CD4-positive, alpha-beta T cell treated with Interleukin-6 for 4 hours (primary cell): Measurements from ENCODE around the gene BMP6.

Experiments used
- DNase-seq: peaks from one replicate; pipeline ENCODE4 v3.0.0-alpha.2; 2020; ENCODE audit warnings: mixed read lengths

Gene BMP6

DNA sequence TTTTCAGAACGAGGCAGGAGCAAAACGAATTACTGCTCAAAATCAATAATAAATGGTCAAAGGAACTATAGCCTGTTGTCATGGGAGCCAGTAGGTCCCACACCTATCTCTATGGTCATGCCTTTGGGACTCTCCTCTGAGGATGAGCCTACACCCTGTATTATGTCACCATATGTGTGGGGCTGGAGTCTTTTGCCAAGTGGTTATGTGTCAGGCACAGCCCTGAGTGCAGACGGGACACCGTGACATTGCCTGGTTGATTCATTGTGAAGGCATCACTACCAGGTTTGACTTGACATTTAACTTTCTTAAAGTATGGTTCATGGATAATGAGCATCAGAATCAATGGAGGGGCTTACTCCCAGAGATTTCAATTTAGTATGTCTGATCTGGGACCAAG, 23.6 kb downstream of the BMP6 start:
- DNase-seq = no peak

DNA sequence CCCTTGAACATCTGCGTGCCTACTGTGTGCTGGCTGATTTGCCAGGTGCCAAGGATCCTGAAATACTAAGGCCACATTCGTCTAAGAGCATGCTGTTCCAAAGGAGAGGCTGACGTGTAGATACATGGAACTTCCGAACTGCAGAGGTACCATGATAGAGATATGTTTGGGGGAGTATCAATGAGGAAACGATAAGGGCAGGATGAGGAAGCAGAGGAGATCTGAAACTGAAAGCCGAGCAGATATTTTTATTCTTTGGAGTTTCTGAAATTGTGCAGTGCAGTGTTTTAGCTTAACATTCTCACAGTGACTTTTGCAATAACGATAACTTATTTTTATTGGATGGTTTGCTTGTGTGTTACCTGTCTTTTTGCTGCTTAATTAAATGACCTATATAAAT, 24.3 kb downstream of the BMP6 start:
- no peak for DNase-seq

GRCh38 chr6:7758456-7758855, 32.6 kb downstream of the BMP6 start:
- DNase-seq = no peak

DNA sequence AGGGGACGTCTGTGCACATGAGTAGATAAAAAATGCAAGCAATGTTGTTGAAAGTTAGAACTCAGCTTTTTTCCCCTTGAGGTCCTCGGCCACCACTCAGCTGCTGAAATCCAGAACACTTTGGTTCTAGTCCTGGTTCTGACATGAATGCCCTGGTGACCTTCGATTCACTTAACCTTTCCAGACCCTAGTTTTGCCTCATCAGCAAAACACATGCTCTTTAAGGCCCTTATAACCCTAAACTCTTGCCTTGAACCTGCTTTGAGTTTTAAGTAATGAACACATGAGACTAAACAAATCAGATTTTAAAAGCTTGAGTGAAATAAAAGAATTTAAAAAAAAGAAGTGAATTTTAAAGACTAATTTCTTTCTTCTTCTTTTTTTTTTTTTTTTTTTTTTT, 33.4 kb downstream of the BMP6 start:
- no peak for DNase-seq

DNA sequence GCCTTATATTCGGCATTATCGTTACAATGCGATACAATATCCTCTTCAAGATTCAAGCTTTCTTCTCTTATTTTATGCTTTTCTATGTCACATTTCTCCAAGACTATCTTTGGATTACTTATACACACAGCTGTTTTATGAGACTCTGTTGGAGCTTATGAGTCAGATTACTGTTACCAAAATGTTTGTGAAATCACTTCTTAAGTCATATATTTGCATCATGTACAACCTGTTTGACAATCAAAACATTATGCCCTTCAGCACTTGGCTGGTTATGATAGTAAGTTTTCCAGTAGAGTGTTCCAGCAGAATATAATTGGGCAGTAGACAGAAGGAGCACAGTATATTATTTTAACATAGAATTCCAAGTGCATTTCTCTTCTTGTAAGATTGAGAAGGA, 35.2 kb downstream of the BMP6 start:
- no peak for DNase-seq

DNA sequence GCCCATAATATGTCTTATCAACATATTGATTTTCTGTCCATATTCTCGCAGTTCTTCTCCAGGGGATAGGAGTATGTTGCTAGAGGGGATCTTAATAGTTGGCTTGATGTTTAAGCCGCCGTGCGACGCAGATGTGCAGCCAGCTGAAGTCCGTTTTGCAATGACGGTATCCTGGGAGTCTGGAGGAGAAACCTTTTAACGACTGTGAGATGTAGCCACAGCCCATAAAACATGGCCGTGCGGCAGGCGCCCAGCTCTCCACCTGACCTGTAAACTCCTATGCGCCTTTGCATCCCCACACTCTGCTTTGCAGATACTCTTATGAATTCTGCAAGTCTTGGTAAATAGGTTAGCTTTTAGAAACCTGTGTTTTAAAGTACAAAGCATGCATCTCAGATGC, 36.9 kb downstream of the BMP6 start:
- DNase-seq = no peak

DNA sequence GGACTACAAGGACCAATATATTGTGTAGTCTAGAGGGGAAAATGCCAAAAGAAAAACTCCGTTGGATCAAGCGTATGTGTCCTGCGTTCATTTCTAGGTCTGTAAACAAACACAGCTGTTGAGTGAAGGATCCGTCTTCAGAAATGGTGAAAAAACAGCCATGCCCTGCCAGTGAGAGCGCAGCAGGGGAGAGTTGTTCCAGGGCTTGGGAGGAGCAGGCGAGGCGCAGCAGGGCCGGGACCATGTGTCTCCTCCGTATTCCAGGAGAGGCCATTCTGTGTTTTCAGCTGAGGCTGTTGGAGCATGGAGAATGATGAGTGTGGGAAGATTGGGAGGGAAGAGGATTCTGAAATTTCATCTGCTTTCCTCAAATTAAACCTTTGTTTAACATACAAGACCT, 38.0 kb downstream of the BMP6 start:
- DNase-seq = no peak

- no peak for DNase-seq
Measured at GRCh38 chr6:7765575-7766325, 39.9 kb downstream of the BMP6 start.

- no peak for DNase-seq
Measured at GRCh38 chr6:7769702-7770101, 43.8 kb downstream of the BMP6 start.

GRCh38 chr6:7770111-7770510, 44.2 kb downstream of the BMP6 start:
- no peak for DNase-seq

- DNase-seq = no peak
Measured at GRCh38 chr6:7770601-7771000, 44.7 kb downstream of the BMP6 start.

- DNase-seq = no peak
Measured at GRCh38 chr6:7773322-7773721, 47.4 kb downstream of the BMP6 start.

- DNase-seq = no peak
Measured at GRCh38 chr6:7773914-7774313, 48.0 kb downstream of the BMP6 start.

DNA sequence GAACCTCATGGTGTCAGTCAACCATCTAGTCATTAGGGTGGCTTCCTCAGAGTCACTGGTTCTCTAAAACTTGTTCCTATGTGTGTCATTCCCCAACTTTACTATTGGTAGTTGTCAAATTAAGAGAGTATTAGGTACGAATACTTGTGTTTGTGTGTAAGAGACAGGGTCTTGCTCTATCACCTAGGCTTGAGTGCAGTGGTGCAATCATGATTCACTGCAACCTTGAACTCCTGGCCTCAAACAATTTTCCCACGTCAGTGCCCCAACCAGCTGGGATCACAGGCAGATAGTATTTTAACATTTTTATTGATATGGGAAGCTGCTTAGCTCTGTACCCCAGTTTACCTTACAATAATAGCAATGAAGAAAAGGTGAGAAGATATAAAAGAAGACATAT, 50.6 kb downstream of the BMP6 start:
- DNase-seq = no peak

DNA sequence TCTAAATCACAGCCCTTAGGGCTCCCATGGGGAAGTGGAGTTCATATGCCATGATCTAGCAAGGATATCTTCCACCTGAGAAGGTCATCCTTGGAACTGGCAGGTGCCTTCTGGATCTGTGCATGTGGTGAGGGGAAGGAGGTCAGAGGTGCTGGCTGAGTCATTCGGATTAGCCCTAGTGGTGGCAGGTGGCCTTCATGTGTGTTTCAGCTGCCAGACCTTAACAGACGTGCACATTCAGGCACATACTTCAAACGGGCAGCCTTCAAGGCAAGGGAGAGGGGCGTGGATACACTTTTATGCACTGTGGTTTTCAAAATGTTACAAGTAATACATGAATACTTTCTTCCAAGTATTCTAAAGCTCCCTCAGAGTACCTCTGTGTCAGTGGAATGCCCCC, 51.2 kb downstream of the BMP6 start:
- no peak for DNase-seq

DNA sequence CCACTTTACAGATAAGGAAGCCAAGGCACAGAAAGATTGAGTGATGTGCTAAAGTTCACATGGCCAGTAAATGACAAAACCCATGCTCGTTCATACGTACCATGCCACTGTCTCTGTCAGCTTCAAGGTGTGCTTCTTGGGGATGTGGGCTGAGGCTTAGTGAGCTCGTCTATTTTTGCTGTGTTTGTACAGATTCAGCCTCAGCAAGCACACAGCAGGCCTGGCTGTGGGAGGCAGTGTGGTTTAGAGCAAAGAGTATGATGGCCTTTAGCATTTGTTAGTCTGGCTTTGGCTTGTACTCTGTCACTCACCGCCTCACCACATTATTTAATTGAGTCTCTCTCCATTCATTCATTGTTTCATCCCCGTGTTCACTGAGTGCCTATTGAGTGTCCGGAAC, 55.3 kb downstream of the BMP6 start:
- no peak for DNase-seq

DNA sequence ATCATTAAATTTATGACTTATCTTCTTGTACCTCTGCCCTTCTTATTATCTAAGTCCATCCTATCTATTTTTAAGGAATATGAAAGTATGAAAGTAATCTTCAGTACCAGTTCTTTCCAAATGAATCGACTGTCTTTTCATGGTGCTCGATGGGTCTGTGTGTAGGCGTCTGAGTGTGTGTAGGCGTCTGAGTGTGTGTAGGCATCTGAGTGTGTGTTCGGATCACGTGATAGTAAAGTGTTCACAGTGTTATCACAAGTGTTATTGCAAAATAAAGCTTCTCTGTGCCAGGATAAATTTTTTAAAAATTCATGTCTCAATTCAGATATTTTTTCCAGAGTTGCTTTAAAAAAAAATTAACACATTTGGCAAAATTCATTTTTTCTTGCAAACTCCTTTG, 58.3 kb downstream of the BMP6 start:
- no peak for DNase-seq

GRCh38 chr6:7784706-7785105, 58.8 kb downstream of the BMP6 start:
- DNase-seq = no peak

- no peak for DNase-seq
Measured at GRCh38 chr6:7785243-7786035, 59.5 kb downstream of the BMP6 start.

GRCh38 chr6:7786214-7786661, 60.3 kb downstream of the BMP6 start:
- DNase-seq = no peak

DNA sequence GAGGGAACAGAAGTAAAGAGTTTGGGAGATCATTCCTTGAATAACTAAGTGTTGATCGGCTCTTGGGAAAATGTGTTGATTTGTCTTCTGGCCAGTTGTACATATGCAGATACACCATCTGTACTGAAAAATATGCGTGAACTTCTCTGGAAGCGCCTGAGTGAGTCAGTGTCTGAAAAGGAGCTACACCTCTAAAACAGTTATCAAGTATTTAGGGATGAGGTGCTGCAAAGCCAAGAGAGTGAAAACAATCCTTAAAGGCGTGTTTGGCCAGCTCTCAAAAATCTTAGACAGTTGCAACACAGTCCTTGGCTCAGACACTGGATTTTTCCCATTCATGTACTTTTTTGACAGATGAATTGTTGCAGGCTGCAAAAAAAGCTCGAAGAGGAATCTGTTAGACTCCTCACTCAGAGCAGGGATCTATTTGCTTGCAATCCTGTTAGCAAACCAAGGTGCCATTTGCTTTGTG, 61.3 kb downstream of the BMP6 start:
- no peak for DNase-seq

DNA sequence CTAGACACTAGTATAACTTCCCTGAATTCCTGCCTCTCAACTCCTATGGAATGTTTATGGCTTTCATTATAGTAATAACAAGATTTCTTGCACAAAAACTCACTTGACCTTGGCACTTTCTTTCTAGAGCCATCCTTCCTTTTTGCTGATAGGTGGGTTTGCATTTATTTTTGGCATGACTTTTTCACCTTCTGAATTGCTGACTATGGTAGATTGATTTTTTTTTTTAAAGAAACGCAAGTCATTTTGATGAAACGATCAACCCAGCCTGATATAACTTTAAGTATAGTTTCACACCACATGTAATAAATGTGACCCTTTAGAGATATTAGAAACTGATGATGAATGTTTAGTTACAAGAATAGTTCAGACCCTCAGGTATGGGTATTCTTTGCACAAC, 61.8 kb downstream of the BMP6 start:
- DNase-seq = no peak

DNA sequence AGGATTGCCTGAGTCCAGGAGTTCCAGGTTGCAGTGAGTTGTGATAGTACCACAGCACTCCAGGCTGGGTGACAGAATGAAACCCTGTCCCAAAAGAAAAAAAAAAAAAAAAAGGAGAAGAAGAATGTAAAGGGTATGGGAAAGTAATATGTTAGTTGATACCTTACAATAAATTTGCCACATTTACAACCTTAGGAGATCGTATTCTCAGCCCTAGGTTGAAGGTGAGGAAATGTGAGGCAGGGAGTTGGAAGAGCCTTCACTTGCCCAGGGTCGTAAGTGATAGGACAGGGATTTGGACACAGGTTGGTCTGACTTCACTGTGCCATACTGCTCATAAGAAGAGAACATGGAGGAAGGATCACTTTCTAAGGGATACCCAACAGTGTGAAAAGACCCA, 68.6 kb downstream of the BMP6 start:
- no peak for DNase-seq

DNA sequence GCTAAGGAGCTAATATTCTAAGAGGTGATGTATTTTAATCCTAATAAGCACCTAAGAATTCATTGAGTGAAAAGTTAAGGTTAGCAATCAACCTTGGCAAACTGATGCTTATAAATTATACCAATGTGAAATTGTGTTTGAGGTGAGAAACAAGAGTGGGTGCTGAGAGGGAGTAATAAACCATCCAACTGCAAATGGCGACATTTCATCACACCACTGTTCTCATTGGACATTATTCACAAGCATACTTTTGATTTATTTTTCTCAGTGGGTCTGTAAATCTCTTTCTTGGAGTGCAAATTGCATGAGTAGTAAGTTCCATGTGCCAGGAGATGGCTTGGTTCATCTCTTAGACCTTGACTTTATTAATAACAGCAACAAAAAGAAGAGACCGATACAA, 71.5 kb downstream of the BMP6 start:
- no peak for DNase-seq
